Tongue (tissue), 1 donor: ENCODE results near the gene CBLL2. TPM values are rescaled to one million over a fixed set of nuclear protein-coding genes. Genes with fewer than 3 reads are reported as not detected.

Experiments
- total RNA-seq: library from RNA; depleted of rRNA; stranded (reverse); fragments of >200 nt; gene quantifications from one replicate; pipeline ENCODE4 v1.2.3, GENCODE V29; 2014

The CBLL2 gene
- total RNA-seq, 1 donor from 2014 or later = not detected

Other genes with a start within 250 kb of the CBLL2 start
- gene PHEX, start 240.6 kb upstream of the CBLL2 start, total RNA-seq = 0.31 TPM